HepG2 (cell line): Measurements from ENCODE around the gene ITPR1. TPM values are rescaled to one million over a fixed set of nuclear protein-coding genes. Genes with fewer than 3 reads are reported as not detected.

Experiments used
- HNRNPK ChIP-seq: fragments of 200-400 bp; formaldehyde crosslinking; IDR thresholded peaks from 2 replicates; pipeline ENCODE4 v1.6.1; 2018; ENCODE audit warnings: low read length, low read depth, moderate library complexity, mild to moderate bottlenecking; ENCODE audit not compliant: poor library complexity, severe bottlenecking
- SSRP1 ChIP-seq: IDR thresholded peaks from 2 replicates; pipeline ENCODE4 v1.6.1; 2016; ENCODE audit warnings: control low read depth
- TOPORS ChIP-seq: sonication (generic); formaldehyde crosslinking; IDR thresholded peaks from 2 replicates; pipeline ENCODE4 v1.8.0; 2023; ENCODE audit warnings: mild to moderate bottlenecking, missing genetic modification reagents
- XRCC5 ChIP-seq: fragments of 200-400 bp; formaldehyde crosslinking; optimal IDR thresholded peaks from 2 replicates; pipeline ENCODE3; 2017; ENCODE audit warnings: mild to moderate bottlenecking, low read length
- ZFAT ChIP-seq: sonication (generic); formaldehyde crosslinking; conservative IDR thresholded peaks from 2 replicates; pipeline ENCODE4 v1.8.1; 2023; ENCODE audit warnings: missing genetic modification reagents, inconsistent platforms
- ZNF260 ChIP-seq: sonication (generic); formaldehyde crosslinking; IDR thresholded peaks from 2 replicates; pipeline ENCODE4 v1.4.0; 2020; ENCODE audit warnings: missing genetic modification reagents, low read depth, mild to moderate bottlenecking, borderline replicate concordance
- ZNF816 ChIP-seq: sonication (generic); formaldehyde crosslinking; IDR thresholded peaks from 2 replicates; pipeline ENCODE4 v1.8.0; 2022; ENCODE audit warnings: missing genetic modification reagents, mild to moderate bottlenecking, borderline replicate concordance
- polyA plus RNA-seq, 8 experiments: library from polyadenylated mRNA; depleted of rRNA in 3 of 8; stranded (reverse) in 7 of 8; unstranded in 1 of 8; fragments of >200 nt; fragmentation: Illumina TruSeq in 4 of 8; extraction: Trizol in 4 of 8; gene quantifications; 2 replicates each; pipeline versions ENCODE4 v1.2.1 to v1.2.3, GENCODE V29; 2011 to 2016; ENCODE audit warnings: low read depth in 4 of 8, missing spikeins in 1 of 8, mixed read lengths in 1 of 8; ENCODE audit not compliant: insufficient read depth in 1 of 8
- total RNA-seq, 5 experiments: library from RNA; depleted of rRNA; stranded (reverse); fragments of >200 nt; fragmentation: Illumina TruSeq; extraction: Trizol; gene quantifications; 2 replicates each; pipeline ENCODE4 v1.2.3, GENCODE V29; 2016; ENCODE audit warnings: low read depth in 1 of 5
- TF ChIP-seq, protein P1 (sequence below): sonication (generic); formaldehyde crosslinking; IDR thresholded peaks from 2 replicates; pipeline ENCODE4 v1.8.1; 2022; ENCODE audit warnings: low read depth, mild to moderate bottlenecking, missing genetic modification reagents
- TF ChIP-seq, protein P2 (sequence below): sonication (generic); formaldehyde crosslinking; IDR thresholded peaks from 2 replicates; pipeline ENCODE4 v1.4.0; 2020; ENCODE audit warnings: missing genetic modification reagents, borderline replicate concordance
- TF ChIP-seq, protein P3 (sequence below): sonication (generic); formaldehyde crosslinking; IDR thresholded peaks from 2 replicates; pipeline ENCODE4 v1.5.0; 2020; ENCODE audit warnings: missing genetic modification reagents
- TF ChIP-seq, protein P4 (sequence below): sonication (generic); formaldehyde crosslinking; conservative IDR thresholded peaks from 2 replicates; pipeline ENCODE4 v1.4.0; 2020; ENCODE audit warnings: missing genetic modification reagents
- TF ChIP-seq, protein P5 (sequence below): sonication (generic); formaldehyde crosslinking; IDR thresholded peaks from 2 replicates; pipeline ENCODE4 v1.4.0; 2020; ENCODE audit warnings: missing genetic modification reagents, mild to moderate bottlenecking, borderline replicate concordance

Gene ITPR1
- total and polyA plus RNA-seq, 2 of the 13 experiments (the other 11 are each of a cell fraction or from before 2014, with no cell fraction given) = 10.0 to 11.4 TPM

DNA sequence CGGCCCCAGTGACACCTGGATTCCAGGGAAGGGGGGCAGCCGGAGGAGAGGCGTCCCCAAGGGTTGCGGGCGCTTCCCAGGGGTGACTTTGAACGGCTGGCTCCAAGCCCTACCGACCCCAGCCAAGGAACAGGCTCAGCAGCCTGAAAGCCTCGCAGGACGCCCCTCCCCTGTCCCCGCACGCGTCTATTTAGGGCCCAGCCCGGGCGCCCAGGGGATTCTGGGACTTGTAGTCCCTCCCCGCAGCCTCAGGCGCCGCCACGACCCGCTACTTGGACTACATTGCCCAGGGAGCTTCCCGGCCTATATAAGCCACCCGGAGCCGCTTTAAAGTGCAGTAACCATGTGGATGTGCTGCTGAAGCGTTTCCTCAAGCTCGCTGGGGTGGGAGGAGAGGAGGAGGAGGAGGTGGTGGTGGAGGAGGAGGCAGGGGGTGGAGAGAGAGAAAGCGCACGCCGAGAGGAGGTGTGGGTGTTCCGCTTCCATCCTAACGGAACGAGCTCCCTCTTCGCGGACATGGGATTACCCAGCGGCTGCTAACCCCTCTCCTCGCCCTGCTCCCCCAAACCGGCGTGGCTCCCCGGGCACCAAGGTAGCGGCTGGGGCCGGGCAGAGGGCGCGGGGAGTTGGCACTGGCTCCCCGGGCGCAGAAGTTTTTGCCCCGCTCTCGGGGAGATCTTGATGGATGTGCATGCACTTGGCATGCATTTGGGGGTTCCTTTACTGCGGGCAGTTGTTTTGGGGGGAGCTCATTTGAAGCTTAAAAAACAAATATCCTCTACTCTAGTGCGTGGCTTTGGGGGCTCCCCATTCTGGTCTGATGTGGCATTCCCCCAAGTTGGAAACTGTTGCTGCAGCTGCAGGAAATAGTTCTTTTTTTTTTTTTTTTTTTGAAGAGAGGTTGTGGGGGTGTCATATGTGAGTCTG lies at the start of gene ITPR1 (continued):
- TF ChIP-seq, protein P1, sequence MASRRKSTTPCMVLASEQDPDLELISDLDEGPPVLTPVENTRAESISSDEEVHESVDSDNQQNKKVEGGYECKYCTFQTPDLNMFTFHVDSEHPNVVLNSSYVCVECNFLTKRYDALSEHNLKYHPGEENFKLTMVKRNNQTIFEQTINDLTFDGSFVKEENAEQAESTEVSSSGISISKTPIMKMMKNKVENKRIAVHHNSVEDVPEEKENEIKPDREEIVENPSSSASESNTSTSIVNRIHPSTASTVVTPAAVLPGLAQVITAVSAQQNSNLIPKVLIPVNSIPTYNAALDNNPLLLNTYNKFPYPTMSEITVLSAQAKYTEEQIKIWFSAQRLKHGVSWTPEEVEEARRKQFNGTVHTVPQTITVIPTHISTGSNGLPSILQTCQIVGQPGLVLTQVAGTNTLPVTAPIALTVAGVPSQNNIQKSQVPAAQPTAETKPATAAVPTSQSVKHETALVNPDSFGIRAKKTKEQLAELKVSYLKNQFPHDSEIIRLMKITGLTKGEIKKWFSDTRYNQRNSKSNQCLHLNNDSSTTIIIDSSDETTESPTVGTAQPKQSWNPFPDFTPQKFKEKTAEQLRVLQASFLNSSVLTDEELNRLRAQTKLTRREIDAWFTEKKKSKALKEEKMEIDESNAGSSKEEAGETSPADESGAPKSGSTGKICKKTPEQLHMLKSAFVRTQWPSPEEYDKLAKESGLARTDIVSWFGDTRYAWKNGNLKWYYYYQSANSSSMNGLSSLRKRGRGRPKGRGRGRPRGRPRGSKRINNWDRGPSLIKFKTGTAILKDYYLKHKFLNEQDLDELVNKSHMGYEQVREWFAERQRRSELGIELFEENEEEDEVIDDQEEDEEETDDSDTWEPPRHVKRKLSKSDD (CRISPR knock-in tag) = no peak
- TF ChIP-seq SSRP1 (CRISPR knock-in tag) (no peak), TOPORS (no peak), ZFAT (no peak), ZNF260 (CRISPR knock-in tag) (no peak), HNRNPK (no peak), XRCC5 (peak; percentile 71), ZNF816 (0 out of 2 replicates have a peak, but pooled peaks have one; percentile 8)
- TF ChIP-seq, protein P2, sequence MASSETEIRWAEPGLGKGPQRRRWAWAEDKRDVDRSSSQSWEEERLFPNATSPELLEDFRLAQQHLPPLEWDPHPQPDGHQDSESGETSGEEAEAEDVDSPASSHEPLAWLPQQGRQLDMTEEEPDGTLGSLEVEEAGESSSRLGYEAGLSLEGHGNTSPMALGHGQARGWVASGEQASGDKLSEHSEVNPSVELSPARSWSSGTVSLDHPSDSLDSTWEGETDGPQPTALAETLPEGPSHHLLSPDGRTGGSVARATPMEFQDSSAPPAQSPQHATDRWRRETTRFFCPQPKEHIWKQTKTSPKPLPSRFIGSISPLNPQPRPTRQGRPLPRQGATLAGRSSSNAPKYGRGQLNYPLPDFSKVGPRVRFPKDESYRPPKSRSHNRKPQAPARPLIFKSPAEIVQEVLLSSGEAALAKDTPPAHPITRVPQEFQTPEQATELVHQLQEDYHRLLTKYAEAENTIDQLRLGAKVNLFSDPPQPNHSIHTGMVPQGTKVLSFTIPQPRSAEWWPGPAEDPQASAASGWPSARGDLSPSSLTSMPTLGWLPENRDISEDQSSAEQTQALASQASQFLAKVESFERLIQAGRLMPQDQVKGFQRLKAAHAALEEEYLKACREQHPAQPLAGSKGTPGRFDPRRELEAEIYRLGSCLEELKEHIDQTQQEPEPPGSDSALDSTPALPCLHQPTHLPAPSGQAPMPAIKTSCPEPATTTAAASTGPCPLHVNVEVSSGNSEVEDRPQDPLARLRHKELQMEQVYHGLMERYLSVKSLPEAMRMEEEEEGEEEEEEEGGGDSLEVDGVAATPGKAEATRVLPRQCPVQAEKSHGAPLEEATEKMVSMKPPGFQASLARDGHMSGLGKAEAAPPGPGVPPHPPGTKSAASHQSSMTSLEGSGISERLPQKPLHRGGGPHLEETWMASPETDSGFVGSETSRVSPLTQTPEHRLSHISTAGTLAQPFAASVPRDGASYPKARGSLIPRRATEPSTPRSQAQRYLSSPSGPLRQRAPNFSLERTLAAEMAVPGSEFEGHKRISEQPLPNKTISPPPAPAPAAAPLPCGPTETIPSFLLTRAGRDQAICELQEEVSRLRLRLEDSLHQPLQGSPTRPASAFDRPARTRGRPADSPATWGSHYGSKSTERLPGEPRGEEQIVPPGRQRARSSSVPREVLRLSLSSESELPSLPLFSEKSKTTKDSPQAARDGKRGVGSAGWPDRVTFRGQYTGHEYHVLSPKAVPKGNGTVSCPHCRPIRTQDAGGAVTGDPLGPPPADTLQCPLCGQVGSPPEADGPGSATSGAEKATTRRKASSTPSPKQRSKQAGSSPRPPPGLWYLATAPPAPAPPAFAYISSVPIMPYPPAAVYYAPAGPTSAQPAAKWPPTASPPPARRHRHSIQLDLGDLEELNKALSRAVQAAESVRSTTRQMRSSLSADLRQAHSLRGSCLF (CRISPR knock-in tag) = no peak
- TF ChIP-seq, protein P3, sequence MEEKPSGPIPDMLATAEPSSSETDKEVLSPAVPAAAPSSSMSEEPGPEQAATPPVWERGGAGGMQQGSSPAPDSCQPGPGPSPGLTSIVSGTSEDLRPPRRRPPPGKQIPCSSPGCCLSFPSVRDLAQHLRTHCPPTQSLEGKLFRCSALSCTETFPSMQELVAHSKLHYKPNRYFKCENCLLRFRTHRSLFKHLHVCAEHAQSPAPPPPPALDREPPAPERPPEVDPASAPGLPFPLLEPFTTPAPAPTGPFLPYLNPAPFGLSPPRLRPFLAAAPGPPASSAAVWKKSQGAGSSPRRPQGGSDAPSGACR (CRISPR knock-in tag) = no peak
- TF ChIP-seq, protein P4, sequence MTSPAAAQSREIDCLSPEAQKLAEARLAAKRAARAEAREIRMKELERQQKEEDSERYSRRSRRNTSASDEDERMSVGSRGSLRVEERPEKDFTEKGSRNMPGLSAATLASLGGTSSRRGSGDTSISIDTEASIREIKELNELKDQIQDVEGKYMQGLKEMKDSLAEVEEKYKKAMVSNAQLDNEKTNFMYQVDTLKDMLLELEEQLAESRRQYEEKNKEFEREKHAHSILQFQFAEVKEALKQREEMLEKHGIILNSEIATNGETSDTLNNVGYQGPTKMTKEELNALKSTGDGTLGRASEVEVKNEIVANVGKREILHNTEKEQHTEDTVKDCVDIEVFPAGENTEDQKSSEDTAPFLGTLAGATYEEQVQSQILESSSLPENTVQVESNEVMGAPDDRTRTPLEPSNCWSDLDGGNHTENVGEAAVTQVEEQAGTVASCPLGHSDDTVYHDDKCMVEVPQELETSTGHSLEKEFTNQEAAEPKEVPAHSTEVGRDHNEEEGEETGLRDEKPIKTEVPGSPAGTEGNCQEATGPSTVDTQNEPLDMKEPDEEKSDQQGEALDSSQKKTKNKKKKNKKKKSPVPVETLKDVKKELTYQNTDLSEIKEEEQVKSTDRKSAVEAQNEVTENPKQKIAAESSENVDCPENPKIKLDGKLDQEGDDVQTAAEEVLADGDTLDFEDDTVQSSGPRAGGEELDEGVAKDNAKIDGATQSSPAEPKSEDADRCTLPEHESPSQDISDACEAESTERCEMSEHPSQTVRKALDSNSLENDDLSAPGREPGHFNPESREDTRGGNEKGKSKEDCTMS (CRISPR knock-in tag) = no peak
- TF ChIP-seq, protein P5, sequence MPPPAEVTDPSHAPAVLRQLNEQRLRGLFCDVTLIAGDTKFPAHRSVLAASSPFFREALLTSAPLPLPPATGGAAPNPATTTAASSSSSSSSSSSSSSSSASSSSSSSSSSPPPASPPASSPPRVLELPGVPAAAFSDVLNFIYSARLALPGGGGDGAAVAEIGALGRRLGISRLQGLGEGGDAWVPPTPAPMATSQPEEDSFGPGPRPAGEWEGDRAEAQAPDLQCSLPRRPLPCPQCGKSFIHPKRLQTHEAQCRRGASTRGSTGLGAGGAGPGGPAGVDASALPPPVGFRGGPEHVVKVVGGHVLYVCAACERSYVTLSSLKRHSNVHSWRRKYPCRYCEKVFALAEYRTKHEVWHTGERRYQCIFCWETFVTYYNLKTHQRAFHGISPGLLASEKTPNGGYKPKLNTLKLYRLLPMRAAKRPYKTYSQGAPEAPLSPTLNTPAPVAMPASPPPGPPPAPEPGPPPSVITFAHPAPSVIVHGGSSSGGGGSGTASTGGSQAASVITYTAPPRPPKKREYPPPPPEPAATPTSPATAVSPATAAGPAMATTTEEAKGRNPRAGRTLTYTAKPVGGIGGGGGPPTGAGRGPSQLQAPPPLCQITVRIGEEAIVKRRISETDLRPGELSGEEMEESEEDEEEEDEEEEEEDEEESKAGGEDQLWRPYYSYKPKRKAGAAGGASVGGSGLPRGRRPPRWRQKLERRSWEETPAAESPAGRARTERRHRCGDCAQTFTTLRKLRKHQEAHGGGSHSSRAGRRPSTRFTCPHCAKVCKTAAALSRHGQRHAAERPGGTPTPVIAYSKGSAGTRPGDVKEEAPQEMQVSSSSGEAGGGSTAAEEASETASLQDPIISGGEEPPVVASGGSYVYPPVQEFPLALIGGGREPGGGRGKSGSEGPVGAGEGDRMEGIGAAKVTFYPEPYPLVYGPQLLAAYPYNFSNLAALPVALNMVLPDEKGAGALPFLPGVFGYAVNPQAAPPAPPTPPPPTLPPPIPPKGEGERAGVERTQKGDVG (CRISPR knock-in tag) = 0 out of 2 replicates have a peak, but pooled peaks have one; percentile 46
